Sigmoid colon (tissue), 7 donors: Measurements from ENCODE around the gene CALHM5. TPM values are rescaled to one million over a fixed set of nuclear protein-coding genes. Genes with fewer than 3 reads are reported as not detected.

Experiments
- DNase-seq: peaks from one replicate; pipeline ENCODE4 v3.0.0-alpha.2; 2019
- H3K27ac ChIP-seq, 4 donors: fragments of 200-600 bp; sonication (generic); one replicate each; pipeline ENCODE4 v1.5.1; 2016 to 2019; ENCODE audit warnings: mild to moderate bottlenecking in 1 of 4
- H3K27me3 ChIP-seq, 3 donors: fragments of 200-600 bp; sonication (generic); one replicate each; pipeline ENCODE4 v1.5.1; 2019; ENCODE audit warnings: mild to moderate bottlenecking in 1 of 3
- H3K36me3 ChIP-seq, 4 donors: fragments of 200-600 bp; sonication (generic); one replicate each; pipeline ENCODE4 v1.5.1; 2016 to 2019
- H3K4me1 ChIP-seq, 4 donors: fragments of 200-600 bp; sonication (generic); one replicate each; pipeline ENCODE4 v1.5.1; 2017 to 2019
- H3K4me3 ChIP-seq, 4 donors: fragments of 200-600 bp; sonication (generic); one replicate each; pipeline ENCODE4 v1.5.1; 2017 to 2019; ENCODE audit warnings: mild to moderate bottlenecking in 2 of 4, moderate library complexity in 1 of 4
- H3K9me3 ChIP-seq, 4 donors: fragments of 200-600 bp in 3 of 4; sonication (generic) in 3 of 4; one replicate each; pipeline versions ENCODE4 v1.5.1 to v1.6.1; 2013 to 2019
- EP300 ChIP-seq, 4 donors: sonication (generic); formaldehyde crosslinking; IDR thresholded peaks; one replicate each; pipeline ENCODE4 v1.6.1; 2017; ENCODE audit warnings: antibody characterized with exemption in 4 of 4
- POLR2A ChIP-seq, 2 donors: fragments of 450-650 bp; IDR thresholded peaks; one replicate each; pipeline ENCODE4 v1.6.1; 2016; ENCODE audit warnings: antibody characterized with exemption in 2 of 2, mild to moderate bottlenecking in 2 of 2, moderate library complexity in 2 of 2
- POLR2AphosphoS5 ChIP-seq, 4 donors: sonication (generic); formaldehyde crosslinking; IDR thresholded peaks; one replicate each; pipeline ENCODE4 v1.6.1; 2017; ENCODE audit warnings: antibody characterized with exemption in 4 of 4
- WGBS, 2 donors: extraction: QIAGEN DNeasy Blood & Tissue Kit; methylation state at CpG; one replicate each; pipeline ENCODE4 v1.1.7; 2013; 5-methylcytosine and 5-hydroxymethylcytosine counted together
- intact Hi-C: fragments of 100-400 bp; cut with DNase I; formaldehyde crosslinking; loops from one replicate; pipeline ENCODE4 v1.15.1; 2023
- polyA plus RNA-seq, 3 donors: library from polyadenylated mRNA; stranded (reverse); fragments of 200-250 nt; gene quantifications; one replicate each; pipeline ENCODE4 v1.2.3, GENCODE V29; 2013
- total RNA-seq, 4 donors: library from RNA; depleted of rRNA; stranded (reverse); fragments of >200 nt; gene quantifications; one replicate each; pipeline ENCODE4 v1.1.0, GENCODE V29; 2016
- TF ChIP-seq, protein P1 (sequence below), 4 experiments: fragments of 450-650 bp in 3 of 4; fragments of 200-600 bp in 1 of 4; IDR thresholded peaks; one replicate each; pipeline ENCODE4 v1.5.1; 2016 to 2019; ENCODE audit warnings: antibody characterized with exemption in 4 of 4, mild to moderate bottlenecking in 3 of 4, moderate library complexity in 2 of 4
- donor health status: healthy with polysubstance abuse.
- donor health status: Bipolar disorder and iron deficiency.
- donor health status: healthy.

The CALHM5 gene, protein sequence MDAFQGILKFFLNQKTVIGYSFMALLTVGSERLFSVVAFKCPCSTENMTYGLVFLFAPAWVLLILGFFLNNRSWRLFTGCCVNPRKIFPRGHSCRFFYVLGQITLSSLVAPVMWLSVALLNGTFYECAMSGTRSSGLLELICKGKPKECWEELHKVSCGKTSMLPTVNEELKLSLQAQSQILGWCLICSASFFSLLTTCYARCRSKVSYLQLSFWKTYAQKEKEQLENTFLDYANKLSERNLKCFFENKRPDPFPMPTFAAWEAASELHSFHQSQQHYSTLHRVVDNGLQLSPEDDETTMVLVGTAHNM
- total RNA-seq (1 to 10 TPM; 1.5 to 2.5 (median 1.9) TPM), polyA plus RNA-seq (under 1 TPM; 0.23 to 0.60 (median 0.57) TPM)

DNA sequence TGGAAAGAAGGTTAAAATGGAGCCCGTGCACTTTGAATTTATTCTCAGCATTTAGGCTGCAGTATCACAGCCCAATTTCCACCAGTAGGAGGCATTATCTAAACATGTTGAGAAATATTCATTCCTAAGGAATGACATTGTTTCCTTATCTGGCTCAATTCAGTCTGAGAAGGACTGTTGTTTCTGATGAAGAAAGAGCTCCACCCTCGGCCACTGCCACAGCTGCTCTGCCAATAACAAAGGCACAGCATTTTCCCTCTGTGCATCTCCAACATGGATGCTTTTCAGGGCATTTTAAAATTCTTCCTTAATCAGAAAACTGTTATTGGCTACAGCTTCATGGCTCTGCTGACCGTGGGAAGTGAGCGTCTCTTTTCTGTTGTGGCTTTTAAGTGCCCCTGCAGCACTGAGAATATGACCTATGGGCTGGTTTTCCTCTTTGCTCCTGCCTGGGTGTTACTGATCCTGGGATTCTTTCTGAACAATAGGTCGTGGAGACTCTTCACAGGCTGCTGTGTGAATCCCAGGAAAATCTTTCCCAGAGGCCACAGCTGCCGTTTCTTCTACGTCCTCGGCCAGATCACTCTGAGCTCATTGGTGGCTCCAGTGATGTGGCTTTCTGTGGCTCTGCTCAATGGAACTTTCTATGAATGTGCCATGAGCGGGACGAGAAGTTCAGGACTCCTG is at the start of gene CALHM5:
Gene CALHM5, plus strand, starts transcription at position 216 of the 687 bp plus-strand sequence. Its CDS starts 58 bp downstream, at position 274.
- H3K4me1 ChIP-seq, result peaks cover 0 to 19% (median 7%) of the 10 kb centered on the region in 4 donors
- peak within 1 kb of the TSS; percentile 77 to 84 (median 82) for H3K27ac ChIP-seq
- no peaks in the 10 kb centered on the region for H3K36me3 ChIP-seq
- intact Hi-C loops, result loop anchor here (5.0 kb wide), 1 partner anchor 234 kb away; the partner anchor contains the start of gene TSPYL1
- H3K4me3 ChIP-seq, result peak within 1 kb of the TSS; percentile 21 to 51 (median 42)
- H3K27me3 ChIP-seq, result no peaks in the 10 kb centered on the region
- WGBS, 2 donors, result 57 to 65% methylated on average over 10 of the region's 10 CpGs
- DNase-seq, result peak; percentile 72
- TF ChIP-seq POLR2A (IDR thresholded peaks at IDR 0.05), result no peak
- peak; percentile 44 to 63 (median 58) for TF ChIP-seq POLR2AphosphoS5 (IDR thresholded peaks at IDR 0.05)
- TF ChIP-seq, protein P1, sequence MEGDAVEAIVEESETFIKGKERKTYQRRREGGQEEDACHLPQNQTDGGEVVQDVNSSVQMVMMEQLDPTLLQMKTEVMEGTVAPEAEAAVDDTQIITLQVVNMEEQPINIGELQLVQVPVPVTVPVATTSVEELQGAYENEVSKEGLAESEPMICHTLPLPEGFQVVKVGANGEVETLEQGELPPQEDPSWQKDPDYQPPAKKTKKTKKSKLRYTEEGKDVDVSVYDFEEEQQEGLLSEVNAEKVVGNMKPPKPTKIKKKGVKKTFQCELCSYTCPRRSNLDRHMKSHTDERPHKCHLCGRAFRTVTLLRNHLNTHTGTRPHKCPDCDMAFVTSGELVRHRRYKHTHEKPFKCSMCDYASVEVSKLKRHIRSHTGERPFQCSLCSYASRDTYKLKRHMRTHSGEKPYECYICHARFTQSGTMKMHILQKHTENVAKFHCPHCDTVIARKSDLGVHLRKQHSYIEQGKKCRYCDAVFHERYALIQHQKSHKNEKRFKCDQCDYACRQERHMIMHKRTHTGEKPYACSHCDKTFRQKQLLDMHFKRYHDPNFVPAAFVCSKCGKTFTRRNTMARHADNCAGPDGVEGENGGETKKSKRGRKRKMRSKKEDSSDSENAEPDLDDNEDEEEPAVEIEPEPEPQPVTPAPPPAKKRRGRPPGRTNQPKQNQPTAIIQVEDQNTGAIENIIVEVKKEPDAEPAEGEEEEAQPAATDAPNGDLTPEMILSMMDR (IDR thresholded peaks at IDR 0.05), result peak in 3 of 4 experiments; percentile 50 to 66 (median 50)
- H3K9me3 ChIP-seq, result no peaks in the 10 kb centered on the region

DNA sequence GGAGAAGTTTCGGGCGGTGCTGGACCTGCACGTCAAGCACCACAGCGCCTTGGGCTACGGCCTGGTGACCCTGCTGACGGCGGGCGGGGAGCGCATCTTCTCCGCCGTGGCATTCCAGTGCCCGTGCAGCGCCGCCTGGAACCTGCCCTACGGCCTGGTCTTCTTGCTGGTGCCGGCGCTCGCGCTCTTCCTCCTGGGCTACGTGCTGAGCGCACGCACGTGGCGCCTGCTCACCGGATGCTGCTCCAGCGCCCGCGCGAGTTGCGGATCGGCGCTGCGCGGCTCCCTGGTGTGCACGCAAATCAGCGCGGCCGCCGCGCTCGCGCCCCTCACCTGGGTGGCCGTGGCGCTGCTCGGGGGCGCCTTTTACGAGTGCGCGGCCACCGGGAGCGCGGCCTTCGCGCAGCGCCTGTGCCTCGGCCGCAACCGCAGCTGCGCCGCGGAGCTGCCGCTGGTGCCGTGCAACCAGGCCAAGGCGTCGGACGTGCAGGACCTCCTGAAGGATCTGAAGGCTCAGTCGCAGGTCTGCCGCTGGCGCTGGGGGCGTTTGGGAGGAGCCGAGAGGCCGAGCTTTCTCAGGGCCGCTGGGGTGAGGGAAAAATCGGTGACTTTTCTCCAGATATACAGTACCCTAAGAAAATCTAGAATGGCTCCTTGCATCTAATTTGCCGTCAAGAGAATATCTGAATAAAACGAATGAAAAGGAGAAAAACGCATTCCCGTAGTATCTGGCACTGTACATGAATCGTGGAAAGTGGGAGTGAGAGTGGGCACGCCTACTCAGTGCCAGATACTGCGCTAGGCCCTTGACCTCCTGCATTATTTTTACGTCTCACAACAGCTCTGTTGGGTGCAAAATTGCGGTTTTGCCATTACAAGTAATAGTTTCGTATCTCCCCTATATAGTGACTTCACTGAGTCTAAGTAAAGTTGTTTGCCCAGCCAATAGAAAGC is 49.2 kb upstream of the CALHM5 start:
- intact Hi-C loops, result no loop called here
- peaks cover 0 to 11% (median 3%) of the 10 kb centered on the region in 4 donors for H3K4me1 ChIP-seq
- H3K27me3 ChIP-seq, result peaks cover 0 to 19% (median 0%) of the 10 kb centered on the region in 3 donors
- H3K9me3 ChIP-seq, result no peaks in the 10 kb centered on the region
- H3K4me3 ChIP-seq, result peak overlapping the region; percentile 7 to 54 (median 43)
- peak; percentile 65 for DNase-seq
- TF ChIP-seq EP300 (IDR thresholded peaks at IDR 0.05), result no peak
- TF ChIP-seq, protein P1 (IDR thresholded peaks at IDR 0.05), result no peak
- no peak for TF ChIP-seq POLR2A (IDR thresholded peaks at IDR 0.05)
- TF ChIP-seq POLR2AphosphoS5 (IDR thresholded peaks at IDR 0.05), result no peak
- 8 to 13% methylated on average over 84 of the region's 84 CpGs for WGBS, 2 donors
- H3K27ac ChIP-seq, result peak overlapping the region in 3 of 4 donors; percentile 25 to 59 (median 40)
- H3K36me3 ChIP-seq, result no peaks in the 10 kb centered on the region

DNA sequence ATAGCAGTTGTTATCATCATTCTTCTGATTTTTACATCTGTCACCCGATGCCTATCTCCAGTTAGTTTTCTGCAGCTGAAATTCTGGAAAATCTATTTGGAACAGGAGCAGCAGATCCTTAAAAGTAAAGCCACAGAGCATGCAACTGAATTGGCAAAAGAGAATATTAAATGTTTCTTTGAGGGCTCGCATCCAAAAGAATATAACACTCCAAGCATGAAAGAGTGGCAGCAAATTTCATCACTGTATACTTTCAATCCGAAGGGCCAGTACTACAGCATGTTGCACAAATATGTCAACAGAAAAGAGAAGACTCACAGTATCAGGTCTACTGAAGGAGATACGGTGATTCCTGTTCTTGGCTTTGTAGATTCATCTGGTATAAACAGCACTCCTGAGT is 48.1 kb upstream of the CALHM5 start:
- H3K27me3 ChIP-seq, result peaks cover 0 to 19% (median 0%) of the 10 kb centered on the region in 3 donors
- no peaks in the 10 kb centered on the region for H3K9me3 ChIP-seq
- no peak overlapping the region for H3K4me3 ChIP-seq
- no peak overlapping the region for H3K27ac ChIP-seq
- no peaks in the 10 kb centered on the region for H3K36me3 ChIP-seq
- no peak for DNase-seq
- intact Hi-C loops, result no loop called here
- TF ChIP-seq, protein P1 (IDR thresholded peaks at IDR 0.05), result no peak
- TF ChIP-seq EP300 (IDR thresholded peaks at IDR 0.05), result no peak
- TF ChIP-seq POLR2AphosphoS5 (IDR thresholded peaks at IDR 0.05), result no peak
- TF ChIP-seq POLR2A (IDR thresholded peaks at IDR 0.05), result no peak
- H3K4me1 ChIP-seq, result peaks cover 0 to 11% (median 3%) of the 10 kb centered on the region in 4 donors
- WGBS, 2 donors, result 85 to 94% methylated on average over 4 of the region's 4 CpGs

DNA sequence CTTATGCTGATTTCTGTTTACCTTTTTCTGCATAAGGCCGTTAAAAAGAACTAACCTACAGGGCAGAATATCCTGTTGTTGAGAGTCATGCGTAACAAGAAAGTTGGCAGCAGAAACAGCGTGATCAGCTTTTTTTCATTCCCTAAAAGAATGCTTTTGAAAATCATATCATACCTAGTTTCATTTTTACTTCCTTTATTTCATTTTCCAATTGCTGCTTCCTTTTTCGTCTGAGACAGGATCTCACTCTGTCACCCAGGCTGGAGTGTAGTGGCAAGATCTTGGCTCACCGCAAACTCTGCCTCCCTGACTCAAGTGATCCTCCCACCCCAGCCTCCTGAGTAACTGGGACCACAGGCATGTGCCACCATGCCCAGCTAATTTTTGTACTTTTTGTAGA is 46.2 kb upstream of the CALHM5 start:
- Histone ChIP-seq H3K36me3 (no peaks in the 10 kb centered on the region), H3K4me1 (peaks cover 0 to 11% (median 3%) of the 10 kb centered on the region in 4 donors), H3K9me3 (no peaks in the 10 kb centered on the region), H3K27me3 (peaks cover 0 to 19% (median 0%) of the 10 kb centered on the region in 3 donors), H3K27ac (no peak overlapping the region), H3K4me3 (no peak overlapping the region)
- TF ChIP-seq, protein P1 (IDR thresholded peaks at IDR 0.05), result no peak
- TF ChIP-seq EP300 (IDR thresholded peaks at IDR 0.05), result no peak
- TF ChIP-seq POLR2A (IDR thresholded peaks at IDR 0.05), result no peak
- no peak for TF ChIP-seq POLR2AphosphoS5 (IDR thresholded peaks at IDR 0.05)
- intact Hi-C loops, result no loop called here
- no peak for DNase-seq
- 42 to 45% methylated on average over 5 of the region's 5 CpGs for WGBS, 2 donors
